Omental fat pad (tissue), 4 donors: ENCODE data around the gene COL23A1. TPM values are rescaled to one million over a fixed set of nuclear protein-coding genes. Genes with fewer than 3 reads are reported as not detected.

Experiments
- ATAC-seq: fragments of 150-250 bp; one replicate; pipeline ENCODE4 v1.9.1; 2016; ENCODE audit warnings: mild to moderate bottlenecking, moderate library complexity; ENCODE audit not compliant: low FRiP score
- DNase-seq: peaks from one replicate; pipeline ENCODE4 v3.0.0-alpha.2; 2019; ENCODE audit warnings: low spot score
- total RNA-seq, 4 donors: library from RNA; depleted of rRNA; stranded (reverse); fragments of >200 nt; gene quantifications; one replicate each; pipeline ENCODE4 v1.1.0, GENCODE V29; 2016
- TF ChIP-seq, protein P1 (sequence below), 3 donors: fragments of 450-650 bp; IDR thresholded peaks; one replicate each; pipeline ENCODE4 v1.5.1; 2016 to 2017; ENCODE audit warnings: antibody characterized with exemption in 3 of 3, mild to moderate bottlenecking in 3 of 3, moderate library complexity in 2 of 3

COL23A1 gene
- total RNA-seq, 4 donors from 2014 or later: 0.12 to 1.0 (median 0.49) TPM

DNA sequence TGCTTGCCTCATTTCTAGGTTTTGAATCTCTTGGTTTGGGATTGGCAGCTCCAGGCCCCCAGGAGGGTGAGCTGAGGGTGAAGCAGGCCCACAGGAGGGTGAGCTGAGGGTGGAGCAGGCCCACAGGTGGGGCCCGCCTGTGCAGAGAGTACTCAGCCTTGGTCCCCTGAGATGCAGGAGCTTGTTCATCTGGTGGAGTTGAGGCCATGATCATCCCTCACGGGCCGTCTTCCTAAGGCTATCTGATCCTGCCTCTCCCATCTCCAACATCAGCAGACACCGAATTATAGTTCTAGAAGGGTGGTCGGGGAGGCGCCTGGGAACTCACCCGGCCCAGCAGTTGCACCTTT lies 225.9 kb downstream of the COL23A1 start:
- ATAC-seq (no peak), DNase-seq (no peak)
- TF ChIP-seq, protein P1, sequence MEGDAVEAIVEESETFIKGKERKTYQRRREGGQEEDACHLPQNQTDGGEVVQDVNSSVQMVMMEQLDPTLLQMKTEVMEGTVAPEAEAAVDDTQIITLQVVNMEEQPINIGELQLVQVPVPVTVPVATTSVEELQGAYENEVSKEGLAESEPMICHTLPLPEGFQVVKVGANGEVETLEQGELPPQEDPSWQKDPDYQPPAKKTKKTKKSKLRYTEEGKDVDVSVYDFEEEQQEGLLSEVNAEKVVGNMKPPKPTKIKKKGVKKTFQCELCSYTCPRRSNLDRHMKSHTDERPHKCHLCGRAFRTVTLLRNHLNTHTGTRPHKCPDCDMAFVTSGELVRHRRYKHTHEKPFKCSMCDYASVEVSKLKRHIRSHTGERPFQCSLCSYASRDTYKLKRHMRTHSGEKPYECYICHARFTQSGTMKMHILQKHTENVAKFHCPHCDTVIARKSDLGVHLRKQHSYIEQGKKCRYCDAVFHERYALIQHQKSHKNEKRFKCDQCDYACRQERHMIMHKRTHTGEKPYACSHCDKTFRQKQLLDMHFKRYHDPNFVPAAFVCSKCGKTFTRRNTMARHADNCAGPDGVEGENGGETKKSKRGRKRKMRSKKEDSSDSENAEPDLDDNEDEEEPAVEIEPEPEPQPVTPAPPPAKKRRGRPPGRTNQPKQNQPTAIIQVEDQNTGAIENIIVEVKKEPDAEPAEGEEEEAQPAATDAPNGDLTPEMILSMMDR (IDR thresholded peaks at IDR 0.05): no peak

DNA sequence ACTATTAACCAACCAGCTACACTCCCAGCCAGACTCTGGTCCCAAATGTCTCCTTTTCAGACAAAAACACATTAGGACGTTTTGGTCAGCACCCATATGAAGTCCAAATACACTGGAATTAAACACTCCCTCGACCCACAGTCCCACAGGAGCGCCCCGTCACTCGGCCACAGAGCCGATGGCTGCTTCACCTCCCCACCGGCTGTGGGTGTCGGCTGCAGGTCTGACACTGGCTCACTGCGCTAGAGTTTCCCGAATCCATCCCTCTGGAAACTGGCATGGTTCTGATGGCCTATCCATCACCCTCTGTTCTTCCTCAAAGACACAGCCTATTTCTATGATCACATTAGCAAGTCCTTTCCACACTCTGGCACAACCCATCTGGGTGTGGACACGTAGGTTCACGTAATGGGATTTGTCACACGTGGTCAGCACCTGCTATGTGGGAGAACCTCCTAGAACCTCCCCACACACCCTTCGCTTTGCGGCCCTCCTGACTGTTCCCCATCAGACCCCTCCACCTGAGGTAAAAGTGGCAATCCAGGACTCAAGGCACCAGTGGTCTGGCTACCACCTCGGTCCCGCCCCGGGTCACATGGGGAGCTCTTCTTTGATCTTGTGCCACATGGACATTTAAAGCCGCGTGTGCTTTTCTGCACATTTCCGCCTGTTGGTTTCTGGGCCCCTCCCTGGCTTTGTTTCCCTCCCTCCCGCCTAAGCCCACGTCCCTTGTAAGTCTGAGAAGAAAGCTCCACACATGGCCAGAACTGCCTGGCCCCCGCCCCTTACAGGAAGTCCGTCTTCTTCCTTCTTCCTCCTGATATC lies 226.5 kb downstream of the COL23A1 start:
- DNase-seq: no peak
- no peak for ATAC-seq
- TF ChIP-seq, protein P1 (IDR thresholded peaks at IDR 0.05): no peak

DNA sequence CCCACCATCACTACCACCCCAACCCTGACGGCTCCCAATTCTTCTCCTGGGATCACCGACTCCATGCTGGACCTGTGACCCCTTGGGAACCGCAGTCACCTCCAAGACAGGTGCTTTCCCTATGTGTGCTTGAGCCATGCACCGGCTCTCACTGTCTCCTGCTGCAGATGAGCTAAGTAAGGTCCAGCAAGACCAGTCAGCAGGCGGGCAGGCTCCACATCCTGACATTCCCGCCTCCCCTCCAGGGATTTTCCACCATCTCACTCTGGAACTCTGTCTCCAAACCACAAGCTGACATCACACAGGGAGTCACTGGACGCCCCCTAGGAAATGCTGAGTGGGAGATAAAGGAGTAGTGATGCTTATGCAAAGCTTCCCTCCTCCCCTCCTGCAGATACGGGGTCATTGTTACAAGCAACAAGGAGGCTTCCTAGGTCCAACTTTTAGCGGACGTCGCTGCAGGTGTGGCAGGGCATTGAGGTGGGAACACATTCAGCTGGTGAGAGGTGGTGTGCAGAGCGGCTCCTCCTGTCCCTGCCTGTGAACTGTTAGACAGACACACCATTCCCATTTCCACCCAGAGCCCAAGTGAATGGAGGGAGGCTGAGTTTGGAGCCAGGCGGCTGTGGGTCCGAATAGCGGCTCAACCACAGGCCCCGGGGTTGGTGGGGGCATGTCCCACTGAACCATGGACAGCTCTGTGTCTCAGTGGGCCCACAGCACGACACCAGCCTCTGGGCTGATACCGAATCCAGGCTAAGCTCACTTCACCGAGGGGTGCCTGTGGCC lies 228.3 kb downstream of the COL23A1 start:
- TF ChIP-seq, protein P1 (IDR thresholded peaks at IDR 0.05): no peak
- DNase-seq (no peak), ATAC-seq (no peak)

DNA sequence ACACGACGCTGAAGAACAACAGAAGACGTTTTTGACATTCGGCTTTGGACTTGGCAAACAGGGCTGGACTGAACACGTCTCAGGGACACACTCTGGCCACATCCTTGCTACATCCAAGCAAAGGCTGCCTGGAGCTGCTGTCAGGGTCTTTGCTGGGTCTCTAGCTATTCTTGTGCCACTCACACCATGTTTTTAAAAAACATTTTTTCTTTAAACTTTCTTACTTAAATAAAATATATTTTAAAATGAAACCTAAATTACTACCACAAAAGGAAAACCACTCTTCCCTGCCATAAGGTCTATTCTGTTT lies 229.3 kb downstream of the COL23A1 start:
- ATAC-seq (no peak), DNase-seq (no peak)
- TF ChIP-seq, protein P1 (IDR thresholded peaks at IDR 0.05): no peak

DNA sequence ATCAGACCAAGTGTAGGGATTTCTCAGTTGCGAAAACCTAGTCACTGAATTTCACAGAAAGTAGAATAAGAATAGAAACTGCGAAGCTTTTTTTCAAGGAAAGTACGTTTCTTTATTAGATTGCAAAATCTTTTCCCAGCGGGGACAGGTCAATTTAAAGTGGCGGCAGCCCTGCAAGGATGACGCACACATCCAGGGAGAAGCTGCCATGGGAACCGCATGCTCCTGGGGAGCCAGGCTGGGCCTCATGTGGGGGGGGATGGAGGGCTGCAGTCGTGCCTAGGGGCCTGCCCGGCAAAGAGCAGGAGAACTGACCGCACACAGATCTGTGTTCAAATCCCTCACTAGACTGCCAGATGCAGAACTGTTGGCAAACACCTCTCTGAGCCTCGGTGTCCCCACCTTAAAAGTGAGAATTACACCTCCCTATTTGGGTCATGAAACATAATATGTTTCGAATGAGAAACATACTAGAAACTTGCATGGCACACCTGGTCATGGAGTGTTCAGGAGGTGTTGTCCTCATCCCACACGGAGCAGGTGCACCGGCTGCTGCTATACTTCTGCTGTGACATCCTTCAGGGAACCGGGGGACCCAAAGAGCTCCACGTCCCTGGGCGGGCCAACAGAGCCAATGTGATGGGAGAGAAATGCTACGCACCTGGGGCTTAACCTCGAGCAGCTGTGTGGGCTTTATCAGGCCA lies 229.8 kb downstream of the COL23A1 start:
- ATAC-seq (no peak), DNase-seq (no peak)
- TF ChIP-seq, protein P1 (IDR thresholded peaks at IDR 0.05): no peak

DNA sequence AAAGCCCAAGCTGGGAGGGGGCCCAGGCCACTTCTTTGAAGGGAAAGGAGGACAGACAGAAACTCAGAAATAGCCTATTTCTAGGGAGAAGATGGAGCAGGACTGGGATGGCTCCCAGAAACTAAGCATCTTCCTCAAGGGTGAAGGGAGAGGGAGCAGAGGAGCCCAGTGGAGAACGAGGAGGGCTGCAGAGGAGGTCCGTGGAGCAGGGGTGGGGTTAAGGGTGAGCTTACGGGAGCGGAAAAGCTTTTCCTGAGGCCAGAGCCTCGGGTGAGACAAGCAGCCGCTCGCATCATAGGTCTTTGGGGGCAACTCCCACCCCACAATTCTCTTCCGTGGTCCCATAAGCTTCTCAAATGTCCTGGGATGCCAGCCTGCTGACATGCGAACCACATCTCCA lies 230.5 kb downstream of the COL23A1 start:
- TF ChIP-seq, protein P1 (IDR thresholded peaks at IDR 0.05): no peak
- ATAC-seq: no peak
- DNase-seq: no peak
